Breast epithelium (tissue), 3 donors: ENCODE results near the gene DNAJA3.

ENCODE experiments used
- POLR2A ChIP-seq: fragments of 450-650 bp; IDR thresholded peaks from one replicate; pipeline ENCODE4 v1.6.1; 2016; ENCODE audit warnings: antibody characterized with exemption, mild to moderate bottlenecking, moderate library complexity
- TF ChIP-seq, protein P1 (sequence below), 3 donors: fragments of 450-650 bp; IDR thresholded peaks; one replicate each; pipeline ENCODE4 v1.5.1; 2016 to 2017; ENCODE audit warnings: antibody characterized with exemption in 3 of 3, mild to moderate bottlenecking in 3 of 3, moderate library complexity in 3 of 3

DNA sequence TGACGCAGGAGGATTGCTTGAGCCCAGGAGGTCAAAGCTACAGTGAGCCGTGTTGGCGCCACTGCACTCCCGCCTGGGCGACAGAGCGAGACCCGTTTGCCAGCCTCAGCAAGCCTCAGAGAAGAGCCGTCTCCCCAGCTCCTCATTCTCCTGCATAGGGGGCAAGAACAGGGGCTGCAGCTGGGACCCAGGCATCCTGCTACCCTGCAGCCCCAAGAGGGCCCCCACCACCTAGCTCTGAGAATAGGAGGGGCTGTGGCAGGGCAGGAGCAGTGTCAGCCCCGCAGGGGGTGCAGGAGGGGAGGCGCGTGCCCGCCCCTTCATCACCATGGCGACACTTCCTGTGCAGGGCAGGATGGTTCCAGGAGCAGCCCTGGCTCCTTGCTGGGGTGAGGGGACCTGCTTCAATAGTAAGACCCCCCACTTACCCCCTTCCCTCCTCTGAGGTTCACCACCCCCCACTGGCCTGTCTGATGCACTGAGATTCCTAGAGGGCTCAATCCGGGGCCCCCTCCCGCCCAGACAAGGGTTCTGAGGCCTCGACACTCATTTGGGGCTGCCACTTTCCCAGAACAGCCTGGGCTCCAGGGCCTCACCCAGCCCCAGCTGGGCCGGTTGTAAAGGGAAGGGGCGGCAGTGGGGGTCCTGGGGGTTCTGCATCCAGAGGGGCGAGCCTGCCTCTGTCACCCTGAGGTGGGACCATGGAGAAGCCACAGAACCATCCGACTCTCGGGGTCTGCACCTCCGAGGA, 33.9 kb upstream of the DNAJA3 start:
- TF ChIP-seq, protein P1, sequence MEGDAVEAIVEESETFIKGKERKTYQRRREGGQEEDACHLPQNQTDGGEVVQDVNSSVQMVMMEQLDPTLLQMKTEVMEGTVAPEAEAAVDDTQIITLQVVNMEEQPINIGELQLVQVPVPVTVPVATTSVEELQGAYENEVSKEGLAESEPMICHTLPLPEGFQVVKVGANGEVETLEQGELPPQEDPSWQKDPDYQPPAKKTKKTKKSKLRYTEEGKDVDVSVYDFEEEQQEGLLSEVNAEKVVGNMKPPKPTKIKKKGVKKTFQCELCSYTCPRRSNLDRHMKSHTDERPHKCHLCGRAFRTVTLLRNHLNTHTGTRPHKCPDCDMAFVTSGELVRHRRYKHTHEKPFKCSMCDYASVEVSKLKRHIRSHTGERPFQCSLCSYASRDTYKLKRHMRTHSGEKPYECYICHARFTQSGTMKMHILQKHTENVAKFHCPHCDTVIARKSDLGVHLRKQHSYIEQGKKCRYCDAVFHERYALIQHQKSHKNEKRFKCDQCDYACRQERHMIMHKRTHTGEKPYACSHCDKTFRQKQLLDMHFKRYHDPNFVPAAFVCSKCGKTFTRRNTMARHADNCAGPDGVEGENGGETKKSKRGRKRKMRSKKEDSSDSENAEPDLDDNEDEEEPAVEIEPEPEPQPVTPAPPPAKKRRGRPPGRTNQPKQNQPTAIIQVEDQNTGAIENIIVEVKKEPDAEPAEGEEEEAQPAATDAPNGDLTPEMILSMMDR (IDR thresholded peaks at IDR 0.05) = no peak
- TF ChIP-seq POLR2A = no peak
